K562 (cell line): ENCODE measurements around the gene WDR46. TPM values are rescaled to one million over a fixed set of nuclear protein-coding genes. Genes with fewer than 3 reads are reported as not detected.

Source experiments
- BHLHE40 ChIP-seq: IDR thresholded peaks from 2 replicates; pipeline ENCODE4 v1.6.1; 2011; ENCODE audit warnings: low read length, improper control_type of control experiment
- BRD9 ChIP-seq: fragments of 450-650 bp; IDR thresholded peaks from 2 replicates; pipeline ENCODE4 v1.6.1; 2018; ENCODE audit warnings: low read depth; ENCODE audit not compliant: partially characterized antibody
- DDX20 ChIP-seq: fragments of 450-650 bp; IDR thresholded peaks from 2 replicates; pipeline ENCODE4 v1.6.1; 2016; ENCODE audit warnings: missing genetic modification characterization, low read depth, mild to moderate bottlenecking, missing compliant biosample characterization, moderate library complexity
- ELF4 ChIP-seq: fragments of 450-650 bp; formaldehyde crosslinking; IDR thresholded peaks from 2 replicates; pipeline ENCODE4 v1.4.0; 2022; ENCODE audit warnings: missing genetic modification characterization
- GTF2A2 ChIP-seq: IDR thresholded peaks from 2 replicates; pipeline ENCODE4 v1.6.1; 2016; ENCODE audit warnings: mild to moderate bottlenecking, missing genetic modification characterization, missing compliant biosample characterization
- KHSRP ChIP-seq: fragments of 450-650 bp; IDR thresholded peaks from 2 replicates; pipeline ENCODE4 v1.6.1; 2017
- L3MBTL2 ChIP-seq: fragments of 450-650 bp; IDR thresholded peaks from 2 replicates; pipeline ENCODE4 v1.6.1; 2016; ENCODE audit warnings: mild to moderate bottlenecking, moderate library complexity
- MEF2D ChIP-seq: conservative IDR thresholded peaks from 2 replicates; pipeline ENCODE4 v1.6.1; 2016; ENCODE audit warnings: low read depth, missing genetic modification characterization, missing compliant biosample characterization
- NFE2L1 ChIP-seq: fragments of 450-650 bp; IDR thresholded peaks from 2 replicates; pipeline ENCODE4 v1.6.1; 2016; ENCODE audit warnings: missing genetic modification characterization, low read depth, mild to moderate bottlenecking, missing compliant biosample characterization, moderate library complexity, borderline replicate concordance
- OTX1 ChIP-seq: fragments of 450-650 bp; formaldehyde crosslinking; IDR thresholded peaks from 2 replicates; pipeline ENCODE4 v1.4.0; 2022; ENCODE audit warnings: mild to moderate bottlenecking
- PHF21A ChIP-seq: fragments of 450-650 bp; IDR thresholded peaks from 2 replicates; pipeline ENCODE4 v1.6.1; 2017; ENCODE audit warnings: low read depth, borderline replicate concordance
- PYGO2 ChIP-seq: fragments of 450-650 bp; IDR thresholded peaks from 2 replicates; pipeline ENCODE4 v1.6.1; 2016; ENCODE audit warnings: mild to moderate bottlenecking, missing genetic modification characterization, moderate library complexity, missing compliant biosample characterization
- RHOXF2B ChIP-seq: fragments of 250-450 bp; sonication (Bioruptor Pico); conservative IDR thresholded peaks from 2 replicates; pipeline ENCODE4 v1.5.1; 2021
- SMC3 ChIP-seq: conservative IDR thresholded peaks from 2 replicates; pipeline ENCODE4 v1.6.1; 2011; ENCODE audit warnings: low read depth, low read length, improper control_type of control experiment; ENCODE audit not compliant: insufficient read depth
- TAF1 ChIP-seq: IDR thresholded peaks from 2 replicates; pipeline ENCODE4 v1.6.1; 2011; ENCODE audit warnings: mild to moderate bottlenecking, low read length, moderate library complexity; ENCODE audit not compliant: insufficient read depth, control insufficient read depth, severe bottlenecking; ENCODE audit errors: extremely low read depth
- XRCC3 ChIP-seq: fragments of 450-650 bp; IDR thresholded peaks from 2 replicates; pipeline ENCODE4 v1.6.1; 2017; ENCODE audit warnings: mild to moderate bottlenecking, moderate library complexity
- ZKSCAN8 ChIP-seq: fragments of 200-800 bp; sonication (Bioruptor generic); IDR thresholded peaks from 2 replicates; pipeline ENCODE4 v1.6.1; 2016; ENCODE audit warnings: missing genetic modification characterization, missing compliant biosample characterization
- ZNF561 ChIP-seq: fragments of 450-650 bp; formaldehyde crosslinking; conservative IDR thresholded peaks from 2 replicates; pipeline ENCODE4 v1.4.0; 2020; ENCODE audit warnings: mild to moderate bottlenecking, moderate library complexity
- ZSCAN29 ChIP-seq: fragments of 450-650 bp; IDR thresholded peaks from 2 replicates; pipeline ENCODE4 v1.6.1; 2017
- polyA plus RNA-seq, 8 experiments: library from polyadenylated mRNA; depleted of rRNA in 4 of 8; stranded (reverse) in 5 of 8; unstranded in 3 of 8; fragments of >200 nt; fragmentation: Nextera tagmentation in 2 of 8; fragmentation: Illumina TruSeq in 1 of 8; extraction: Ambion mirVana in 2 of 8; extraction: Trizol in 1 of 8; gene quantifications; 2 replicates each; pipeline versions ENCODE4 v1.2.1 to v1.2.3, GENCODE V29; 2011 to 2014; ENCODE audit warnings: inconsistent platforms in 1 of 8, missing spikeins in 1 of 8
- total RNA-seq, 7 experiments: library from RNA; depleted of rRNA in 6 of 7; stranded (reverse); fragments of >200 nt in 6 of 7; fragmentation: Illumina TruSeq in 2 of 7; extraction: Trizol in 2 of 7; gene quantifications; 2 replicates each; pipeline versions ENCODE4 v1.2.1 to v1.2.3, GENCODE V29; 2011 to 2021; ENCODE audit warnings: low replicate concordance in 1 of 7
- TF ChIP-seq, protein P1 (sequence below): fragments of 450-650 bp; IDR thresholded peaks from 2 replicates; pipeline ENCODE4 v1.6.1; 2017; ENCODE audit warnings: antibody characterized with exemption, mild to moderate bottlenecking
- TF ChIP-seq, protein P2 (sequence below): sonication (generic); formaldehyde crosslinking; IDR thresholded peaks from 2 replicates; pipeline ENCODE4 v1.8.0; 2022; ENCODE audit warnings: mild to moderate bottlenecking, missing genetic modification reagents, borderline replicate concordance
- TF ChIP-seq, protein P3 (sequence below): sonication (generic); IDR thresholded peaks from 2 replicates; pipeline ENCODE4 v1.6.1; 2016

WDR46 gene
- total and polyA plus RNA-seq, 9 of the 15 experiments (the other 6 are each of a cell fraction or from before 2014, with no cell fraction given) = 8.9 to 146 (median 93.1) TPM

DNA sequence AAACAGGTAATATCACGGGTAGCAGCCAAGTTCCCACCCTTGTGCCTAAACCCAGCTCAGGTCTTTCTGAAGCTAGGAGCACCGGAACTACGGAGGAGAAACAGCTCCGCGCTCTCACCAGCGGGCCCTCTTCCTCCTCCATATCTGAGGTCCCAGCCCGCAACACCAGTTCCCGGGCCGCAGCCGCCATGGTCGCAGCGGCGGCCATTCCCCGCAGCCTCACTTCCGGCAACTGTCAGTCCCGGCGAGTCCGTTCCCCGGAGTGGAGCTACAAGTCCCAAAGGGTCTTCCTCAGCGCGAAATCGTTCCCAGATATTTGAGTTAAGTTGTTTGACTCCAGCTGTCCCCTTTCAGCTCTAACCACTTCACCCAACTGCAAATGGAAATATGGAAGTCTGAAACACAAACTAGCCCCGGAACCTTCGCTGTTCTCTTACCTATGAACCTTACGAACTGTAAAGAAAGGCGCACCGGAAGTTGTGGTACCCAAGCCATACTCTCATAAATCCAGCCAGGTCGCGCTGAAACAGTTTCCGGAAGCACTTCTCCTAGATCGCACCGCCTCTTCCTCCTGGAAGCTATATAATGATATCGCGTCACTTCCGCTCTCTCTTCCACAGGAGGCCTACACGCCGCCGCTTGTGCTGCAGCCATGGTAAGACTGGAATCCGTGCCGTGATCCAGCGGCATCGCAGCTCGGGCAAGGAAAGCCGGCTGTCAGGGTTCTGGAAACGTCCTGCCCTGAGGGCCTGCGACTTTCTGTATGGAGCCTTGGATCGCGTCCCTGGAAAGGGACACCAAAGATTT is 17.4 kb downstream of the WDR46 start, which contains the start of the genes RPS18 and VPS52 (continued):
- TF ChIP-seq, protein P1, sequence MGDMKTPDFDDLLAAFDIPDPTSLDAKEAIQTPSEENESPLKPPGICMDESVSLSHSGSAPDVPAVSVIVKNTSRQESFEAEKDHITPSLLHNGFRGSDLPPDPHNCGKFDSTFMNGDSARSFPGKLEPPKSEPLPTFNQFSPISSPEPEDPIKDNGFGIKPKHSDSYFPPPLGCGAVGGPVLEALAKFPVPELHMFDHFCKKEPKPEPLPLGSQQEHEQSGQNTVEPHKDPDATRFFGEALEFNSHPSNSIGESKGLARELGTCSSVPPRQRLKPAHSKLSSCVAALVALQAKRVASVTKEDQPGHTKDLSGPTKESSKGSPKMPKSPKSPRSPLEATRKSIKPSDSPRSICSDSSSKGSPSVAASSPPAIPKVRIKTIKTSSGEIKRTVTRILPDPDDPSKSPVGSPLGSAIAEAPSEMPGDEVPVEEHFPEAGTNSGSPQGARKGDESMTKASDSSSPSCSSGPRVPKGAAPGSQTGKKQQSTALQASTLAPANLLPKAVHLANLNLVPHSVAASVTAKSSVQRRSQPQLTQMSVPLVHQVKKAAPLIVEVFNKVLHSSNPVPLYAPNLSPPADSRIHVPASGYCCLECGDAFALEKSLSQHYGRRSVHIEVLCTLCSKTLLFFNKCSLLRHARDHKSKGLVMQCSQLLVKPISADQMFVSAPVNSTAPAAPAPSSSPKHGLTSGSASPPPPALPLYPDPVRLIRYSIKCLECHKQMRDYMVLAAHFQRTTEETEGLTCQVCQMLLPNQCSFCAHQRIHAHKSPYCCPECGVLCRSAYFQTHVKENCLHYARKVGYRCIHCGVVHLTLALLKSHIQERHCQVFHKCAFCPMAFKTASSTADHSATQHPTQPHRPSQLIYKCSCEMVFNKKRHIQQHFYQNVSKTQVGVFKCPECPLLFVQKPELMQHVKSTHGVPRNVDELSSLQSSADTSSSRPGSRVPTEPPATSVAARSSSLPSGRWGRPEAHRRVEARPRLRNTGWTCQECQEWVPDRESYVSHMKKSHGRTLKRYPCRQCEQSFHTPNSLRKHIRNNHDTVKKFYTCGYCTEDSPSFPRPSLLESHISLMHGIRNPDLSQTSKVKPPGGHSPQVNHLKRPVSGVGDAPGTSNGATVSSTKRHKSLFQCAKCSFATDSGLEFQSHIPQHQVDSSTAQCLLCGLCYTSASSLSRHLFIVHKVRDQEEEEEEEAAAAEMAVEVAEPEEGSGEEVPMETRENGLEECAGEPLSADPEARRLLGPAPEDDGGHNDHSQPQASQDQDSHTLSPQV = no peak
- TF ChIP-seq GTF2A2 (tag) (peak; percentile 94), ZNF561 (0 out of 2 replicates have a peak, but pooled peaks have one; percentile 68), RHOXF2B (CRISPR knock-in tag) (no peak), ZKSCAN8 (CRISPR knock-in tag) (no peak), SMC3 (no peak), L3MBTL2 (peak; percentile 61), BHLHE40 (0 out of 2 replicates have a peak, but pooled peaks have one; percentile 11), OTX1 (CRISPR knock-in tag) (no peak; the same call in 1 of the 2 replicates), MEF2D (tag) (no peak; the same call in 1 of the 2 replicates), TAF1 (peak; percentile 96), NFE2L1 (tag) (no peak), ZSCAN29 (0 out of 2 replicates have a peak, but pooled peaks have one; percentile 51), PHF21A (peak; percentile 8; the same call in 1 of the 2 replicates), DDX20 (no peak; the same call in 1 of the 2 replicates), ELF4 (CRISPR knock-in tag) (peak; percentile 3; the same call in 1 of the 2 replicates), BRD9 (peak; percentile 98), XRCC3 (no peak), PYGO2 (tag) (no peak; the same call in 1 of the 2 replicates), KHSRP (no peak)
- TF ChIP-seq, protein P2, sequence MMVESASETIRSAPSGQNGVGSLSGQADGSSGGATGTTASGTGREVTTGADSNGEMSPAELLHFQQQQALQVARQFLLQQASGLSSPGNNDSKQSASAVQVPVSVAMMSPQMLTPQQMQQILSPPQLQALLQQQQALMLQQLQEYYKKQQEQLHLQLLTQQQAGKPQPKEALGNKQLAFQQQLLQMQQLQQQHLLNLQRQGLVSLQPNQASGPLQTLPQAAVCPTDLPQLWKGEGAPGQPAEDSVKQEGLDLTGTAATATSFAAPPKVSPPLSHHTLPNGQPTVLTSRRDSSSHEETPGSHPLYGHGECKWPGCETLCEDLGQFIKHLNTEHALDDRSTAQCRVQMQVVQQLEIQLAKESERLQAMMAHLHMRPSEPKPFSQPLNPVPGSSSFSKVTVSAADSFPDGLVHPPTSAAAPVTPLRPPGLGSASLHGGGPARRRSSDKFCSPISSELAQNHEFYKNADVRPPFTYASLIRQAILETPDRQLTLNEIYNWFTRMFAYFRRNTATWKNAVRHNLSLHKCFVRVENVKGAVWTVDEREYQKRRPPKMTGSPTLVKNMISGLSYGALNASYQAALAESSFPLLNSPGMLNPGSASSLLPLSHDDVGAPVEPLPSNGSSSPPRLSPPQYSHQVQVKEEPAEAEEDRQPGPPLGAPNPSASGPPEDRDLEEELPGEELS (CRISPR knock-in tag) = peak; percentile 58; the same call in 1 of the 2 replicates
- TF ChIP-seq, protein P3, sequence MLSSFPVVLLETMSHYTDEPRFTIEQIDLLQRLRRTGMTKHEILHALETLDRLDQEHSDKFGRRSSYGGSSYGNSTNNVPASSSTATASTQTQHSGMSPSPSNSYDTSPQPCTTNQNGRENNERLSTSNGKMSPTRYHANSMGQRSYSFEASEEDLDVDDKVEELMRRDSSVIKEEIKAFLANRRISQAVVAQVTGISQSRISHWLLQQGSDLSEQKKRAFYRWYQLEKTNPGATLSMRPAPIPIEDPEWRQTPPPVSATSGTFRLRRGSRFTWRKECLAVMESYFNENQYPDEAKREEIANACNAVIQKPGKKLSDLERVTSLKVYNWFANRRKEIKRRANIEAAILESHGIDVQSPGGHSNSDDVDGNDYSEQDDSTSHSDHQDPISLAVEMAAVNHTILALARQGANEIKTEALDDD = no peak
